ENCODE data around the gene CHMP2A. TPM values are rescaled to one million over a fixed set of nuclear protein-coding genes. Genes with fewer than 3 reads are reported as not detected.

CHMP2A gene
- total RNA-seq (2022; extraction: Qiagen RNA extraction): 191 to 219 TPM (median 202 TPM) in 5 replicates

GRCh38 chr19:58554494-58555368 lies at the start of gene CHMP2A:
TSS of gene CHMP2A (minus strand) at chr19:58555105. CDS start at chr19:58554212, 893 bp downstream.

GRCh38 chr19:58572818-58573657 lies 18.1 kb upstream of the CHMP2A start, which contains the start of gene MZF1:
TSS of gene MZF1 (minus strand) at chr19:58573335. CDS start at chr19:58571389, 1,946 bp downstream.

DNA sequence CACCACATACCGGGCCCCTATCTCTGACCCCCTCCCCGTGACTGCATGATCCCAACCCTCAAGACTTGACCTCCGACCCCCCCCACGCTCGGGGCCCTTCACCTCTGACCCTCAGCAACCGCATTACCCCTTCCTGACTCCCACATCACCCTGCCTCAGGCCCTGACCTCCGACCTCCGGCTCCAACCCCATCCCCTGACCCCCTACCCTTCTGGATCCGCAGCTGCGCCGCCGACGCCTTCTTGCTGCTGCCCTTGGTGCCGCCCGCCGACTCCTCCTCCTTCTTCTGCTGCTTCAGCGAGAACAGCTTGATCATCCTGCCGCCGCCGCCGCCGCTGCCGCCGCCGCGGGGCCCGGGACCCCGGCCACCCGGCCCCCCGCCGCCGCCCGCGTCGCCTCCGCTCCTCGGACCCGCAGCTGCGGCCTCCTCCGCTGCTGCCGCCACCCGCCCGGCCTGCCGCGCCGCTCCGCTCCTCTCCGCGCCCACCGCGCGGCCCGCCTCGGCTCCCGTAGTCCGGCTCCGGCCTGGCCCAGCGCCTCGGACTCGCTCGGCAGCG lies 3.2 kb upstream of the CHMP2A start, which contains the start of gene UBE2M:
Gene UBE2M, minus strand, starts transcription at position 546 of the 557 bp plus-strand sequence. Its CDS starts 230 bp downstream, at position 316.

DNA sequence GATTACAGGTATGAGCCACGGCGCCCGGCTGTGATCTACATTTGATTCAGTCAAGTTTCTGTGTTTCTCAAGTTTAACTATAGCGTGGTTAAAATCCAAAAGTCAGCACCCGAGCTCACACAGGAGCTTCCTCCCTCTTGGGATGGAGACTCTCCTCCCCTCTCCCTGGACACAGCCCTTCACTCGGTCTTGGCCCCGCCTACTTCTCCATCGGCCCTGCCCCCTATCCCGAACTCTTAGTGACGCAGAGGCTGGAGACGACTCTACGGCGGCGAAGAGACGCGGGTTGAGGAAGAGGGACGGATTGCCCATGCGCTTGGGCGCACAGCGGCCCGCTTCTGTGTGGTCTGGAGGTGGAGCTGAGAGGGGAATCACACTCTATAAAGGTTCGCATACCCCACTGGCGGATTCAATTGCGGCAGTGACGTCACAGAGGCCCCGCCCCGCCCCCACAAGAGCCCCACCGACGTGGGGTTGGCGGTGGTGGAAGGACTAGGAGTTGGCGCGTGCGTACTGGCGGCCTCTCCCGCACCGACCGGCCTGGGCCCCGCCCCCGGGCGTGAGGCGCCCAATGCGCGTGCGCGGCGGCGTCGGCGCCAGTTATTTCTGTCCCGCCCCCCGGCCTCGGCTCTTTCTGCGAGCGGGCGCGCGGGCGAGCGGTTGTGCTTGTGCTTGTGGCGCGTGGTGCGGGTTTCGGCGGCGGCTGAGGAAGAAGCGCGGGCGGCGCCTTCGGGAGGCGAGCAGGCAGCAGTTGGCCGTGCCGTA lies 10.9 kb downstream of the CHMP2A start, which contains the start of gene TRIM28:
Gene TRIM28, plus strand, starts transcription at position 239 of the 765 bp plus-strand sequence. CDS start 694 bp downstream, outside the sequence.

GRCh38 chr19:58519355-58520256 lies 35.3 kb downstream of the CHMP2A start, which contains the start of gene ZBTB45:
TSS of gene ZBTB45 (minus strand) at chr19:58519810. CDS start at chr19:58517673, 2,137 bp downstream.

DNA sequence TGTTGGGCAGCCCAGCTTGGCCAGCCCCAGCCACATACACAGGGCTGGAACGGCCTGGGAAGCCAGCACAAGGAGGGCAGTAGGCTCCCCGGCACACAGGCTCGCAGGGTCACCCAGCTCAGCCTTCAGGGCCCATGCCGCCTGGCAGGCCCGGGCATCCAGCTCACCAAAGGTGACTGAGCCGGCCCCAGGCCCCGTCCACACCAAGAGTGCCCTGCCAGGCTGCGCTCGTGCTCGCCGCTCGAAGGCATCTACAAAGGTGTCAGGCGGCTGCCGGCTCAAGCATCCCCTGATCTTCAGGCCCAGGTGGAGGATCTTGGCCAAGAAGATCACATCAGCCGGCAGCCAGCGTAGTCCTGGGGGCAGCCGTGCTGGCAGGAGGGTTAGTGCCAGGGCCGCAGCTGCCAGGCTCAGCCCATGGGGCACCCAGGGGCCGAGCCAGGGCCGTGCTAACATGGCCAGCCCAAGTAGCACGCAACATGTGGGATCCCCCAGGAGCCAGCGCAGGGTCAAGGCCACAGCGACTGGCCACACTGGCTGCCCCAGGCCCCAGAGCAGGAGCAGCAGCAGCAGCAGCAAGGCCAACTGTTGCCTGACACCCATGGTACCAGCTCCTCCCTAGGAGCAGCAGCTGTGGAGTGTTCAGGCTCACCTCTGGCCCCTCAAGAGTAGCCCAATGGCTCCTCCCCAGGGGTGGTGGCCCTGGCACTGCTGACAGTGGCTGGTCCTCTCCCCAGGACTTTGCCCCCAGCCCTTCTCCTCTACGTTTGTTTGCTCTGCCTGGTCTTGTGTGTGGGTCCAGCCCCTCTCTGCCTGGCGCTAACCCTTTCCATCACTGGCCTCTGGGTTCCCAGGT lies 43.3 kb downstream of the CHMP2A start, which contains the start of gene SLC27A5:
Gene SLC27A5, minus strand, starts transcription at position 640 of the 856 bp plus-strand sequence. Its CDS starts 37 bp downstream, at position 603.

Other genes with a start within 250 kb of the CHMP2A start
- gene ERVK3-1, start 249.7 kb downstream of the CHMP2A start, total RNA-seq (2022; extraction: Qiagen RNA extraction): 84.3 to 105 TPM (median 89.0 TPM) in 5 replicates
- 2.1 to 3.0 TPM (median 2.4 TPM) in 5 replicates for gene ZSCAN22, start 228.1 kb downstream of the CHMP2A start, total RNA-seq (2022; extraction: Qiagen RNA extraction)
- gene A1BG, start 201.6 kb downstream of the CHMP2A start, total RNA-seq (2022; extraction: Qiagen RNA extraction): 8.7 to 15.9 TPM (median 14.4 TPM) in 5 replicates
- 0.91 to 1.7 TPM (median 1.3 TPM) in 5 replicates for gene ZNF497, start 192.4 kb downstream of the CHMP2A start, total RNA-seq (2022; extraction: Qiagen RNA extraction)
- 0.79 to 1.6 TPM (median 1.4 TPM) in 5 replicates for gene ZNF837, start 174.1 kb downstream of the CHMP2A start, total RNA-seq (2022; extraction: Qiagen RNA extraction)
- gene RPS5, start 167.8 kb downstream of the CHMP2A start, total RNA-seq (2022; extraction: Qiagen RNA extraction): 2,297 to 2,583 TPM (median 2,408 TPM) in 5 replicates
- 0.18 to 0.37 TPM (median 0.23 TPM) in 4 of 5 replicates, not detected in the other for gene RNF225, start 159.4 kb downstream of the CHMP2A start, total RNA-seq (2022; extraction: Qiagen RNA extraction)
- 16.9 to 19.7 TPM (median 18.2 TPM) in 5 replicates for gene ZNF584, start 146.5 kb downstream of the CHMP2A start, total RNA-seq (2022; extraction: Qiagen RNA extraction)
- 0.12 to 0.19 TPM (median 0.12 TPM) in 4 of 5 replicates, not detected in the other for gene ZNF132, start 115.0 kb downstream of the CHMP2A start, total RNA-seq (2022; extraction: Qiagen RNA extraction)
- 6.3 to 6.9 TPM (median 6.6 TPM) in 5 replicates for gene ZNF324B, start 103.5 kb downstream of the CHMP2A start, total RNA-seq (2022; extraction: Qiagen RNA extraction)
- gene ZNF324, start 88.0 kb downstream of the CHMP2A start, total RNA-seq (2022; extraction: Qiagen RNA extraction): 9.1 to 11.1 TPM (median 10.4 TPM) in 5 replicates
- 10.2 to 13.0 TPM (median 12.3 TPM) in 5 replicates for gene ZNF446, start 78.8 kb downstream of the CHMP2A start, total RNA-seq (2022; extraction: Qiagen RNA extraction)
- gene SLC27A5, start 43.1 kb downstream of the CHMP2A start, total RNA-seq (2022; extraction: Qiagen RNA extraction): 21.6 to 34.9 TPM (median 30.9 TPM) in 5 replicates
- gene ZBTB45, start 35.3 kb downstream of the CHMP2A start, total RNA-seq (2022; extraction: Qiagen RNA extraction): 14.1 to 20.4 TPM (median 19.7 TPM) in 5 replicates
- gene TRIM28, start 11.0 kb downstream of the CHMP2A start, total RNA-seq (2022; extraction: Qiagen RNA extraction): 628 to 732 TPM (median 680 TPM) in 5 replicates
- gene UBE2M, start 3.5 kb upstream of the CHMP2A start, total RNA-seq (2022; extraction: Qiagen RNA extraction): 130 to 146 TPM (median 138 TPM) in 5 replicates
- gene MZF1, start 18.2 kb upstream of the CHMP2A start, total RNA-seq (2022; extraction: Qiagen RNA extraction): 10.2 to 17.3 TPM (median 15.3 TPM) in 5 replicates

Data from A549 treated with Mapracorat at 1 μM for 4 hours (cell line).